Hepatocyte (in vitro differentiated cells): ENCODE measurements around the gene PIK3CA. TPM values are rescaled to one million over a fixed set of nuclear protein-coding genes. Genes with fewer than 3 reads are reported as not detected.
"Not testable (repeated sequence)": the region's sequence is repeated elsewhere in the genome, so short reads cannot be mapped to it uniquely, and the experiment has no call there.

Experiments used
- DNase-seq: peaks from one replicate; pipeline ENCODE4 v3.0.0-alpha.2; 2016; ENCODE audit warnings: low spot score
- H2AFZ ChIP-seq: fragments of 200-600 bp; sonication (generic); 2 replicates; pipeline ENCODE4 v1.6.0; 2016; ENCODE audit warnings: antibody characterized with exemption, mild to moderate bottlenecking
- H3K27ac ChIP-seq: fragments of 200-600 bp; sonication (generic); 2 replicates; pipeline ENCODE4 v1.5.1; 2016; ENCODE audit warnings: mild to moderate bottlenecking
- H3K27me3 ChIP-seq: fragments of 200-600 bp; sonication (generic); 2 replicates; pipeline ENCODE4 v1.6.1; 2016
- H3K36me3 ChIP-seq: fragments of 200-600 bp; sonication (generic); replicated peaks from 2 replicates; pipeline ENCODE4 v1.5.1; 2016; ENCODE audit warnings: low read depth; ENCODE audit not compliant: insufficient read depth
- H3K4me1 ChIP-seq: fragments of 200-600 bp; sonication (generic); 2 replicates; pipeline ENCODE4 v1.5.1; 2016; ENCODE audit warnings: mild to moderate bottlenecking, moderate library complexity; ENCODE audit not compliant: insufficient read depth
- H3K4me2 ChIP-seq: fragments of 200-600 bp; sonication (generic); 2 replicates; pipeline ENCODE4 v1.6.0; 2016
- H3K4me3 ChIP-seq: fragments of 200-600 bp; sonication (generic); 2 replicates; pipeline ENCODE4 v1.5.1; 2016; ENCODE audit warnings: mild to moderate bottlenecking
- H3K79me2 ChIP-seq: fragments of 200-600 bp; sonication (generic); 2 replicates; pipeline ENCODE4 v1.6.0; 2017; ENCODE audit warnings: mild to moderate bottlenecking
- H3K9me2 ChIP-seq: fragments of 200-600 bp; sonication (generic); replicated peaks from 2 replicates; pipeline ENCODE4 v1.6.0; 2017; ENCODE audit warnings: mild to moderate bottlenecking; ENCODE audit not compliant: insufficient read depth
- H3K9me3 ChIP-seq: fragments of 200-600 bp; sonication (generic); 2 replicates; pipeline ENCODE4 v1.5.1; 2016; ENCODE audit warnings: low read depth, mild to moderate bottlenecking
- H4K20me1 ChIP-seq: fragments of 200-600 bp; sonication (generic); 2 replicates; pipeline ENCODE4 v1.6.0; 2016; ENCODE audit warnings: mild to moderate bottlenecking; ENCODE audit not compliant: insufficient read depth, poor library complexity, severe bottlenecking
- EZH2 ChIP-seq: fragments of 200-600 bp; sonication (generic); IDR thresholded peaks from 2 replicates; pipeline ENCODE4 v1.6.1; 2016; ENCODE audit warnings: antibody characterized with exemption, mild to moderate bottlenecking, borderline replicate concordance
- EZH2phosphoT487 ChIP-seq: fragments of 200-600 bp; sonication (generic); IDR thresholded peaks from one replicate; pipeline ENCODE4 v1.6.1; 2018; ENCODE audit warnings: antibody characterized with exemption, mild to moderate bottlenecking, low read depth, moderate library complexity; ENCODE audit not compliant: unreplicated experiment, severe bottlenecking
- WGBS: methylation state at CpG from one replicate; pipeline ENCODE4 v1.1.6; 2016; ENCODE audit warnings: low lambda C conversion rate; ENCODE audit errors: missing lambda C conversion rate; 5-methylcytosine and 5-hydroxymethylcytosine counted together
- polyA plus RNA-seq: library from polyadenylated mRNA; unstranded; fragments of >200 nt; fragmentation: Nextera tagmentation; extraction: Ambion mirVana; gene quantifications from 2 replicates; pipeline ENCODE4 v1.2.1, GENCODE V29; 2016
- total RNA-seq: library from RNA; depleted of rRNA; stranded (reverse); fragments of >200 nt; gene quantifications from 2 replicates; pipeline ENCODE4 v1.2.3, GENCODE V29; 2014
- TF ChIP-seq, protein P1 (sequence below): fragments of 200-600 bp; sonication (generic); IDR thresholded peaks from 2 replicates; pipeline ENCODE4 v1.5.1; 2016; ENCODE audit warnings: antibody characterized with exemption, mild to moderate bottlenecking; ENCODE audit not compliant: poor library complexity

PIK3CA gene
- total and polyA plus RNA-seq, 2 experiments from 2014 or later = 5.9 to 21.0 TPM

DNA sequence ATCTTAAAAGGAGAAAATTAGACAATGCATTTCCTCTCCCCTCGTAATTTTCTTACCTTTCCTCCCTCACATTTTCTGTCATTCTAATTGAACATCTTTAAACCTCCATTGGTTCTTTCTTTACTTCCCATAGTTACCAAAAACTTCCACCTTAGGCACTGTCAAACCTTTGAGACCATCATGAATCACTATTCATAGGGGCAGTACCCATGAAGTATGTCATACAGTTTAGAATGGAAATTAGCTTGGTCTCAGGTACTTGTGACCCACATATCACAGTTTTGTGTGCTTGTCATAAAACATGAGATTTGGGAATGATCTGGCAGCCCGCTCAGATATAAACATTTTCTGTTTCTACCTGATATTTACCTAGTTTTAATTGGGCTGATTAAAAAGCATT is 52.6 kb downstream of the PIK3CA start:
- Histone ChIP-seq H3K27ac (no peak overlapping the region), H3K4me2 (no peak overlapping the region), H3K9me3 (no peaks in the 10 kb centered on the region), H2AFZ (no peak overlapping the region), H3K9me2 (no peaks in the 10 kb centered on the region), H3K4me1 (peaks cover 6% of the 10 kb centered on the region), H3K79me2 (peaks cover 37% of the 10 kb centered on the region), H4K20me1 (no peaks in the 10 kb centered on the region), H3K4me3 (no peak overlapping the region), H3K27me3 (no peaks in the 10 kb centered on the region), H3K36me3 (no peaks in the 10 kb centered on the region)
- no peak for TF ChIP-seq EZH2
- TF ChIP-seq, protein P1, sequence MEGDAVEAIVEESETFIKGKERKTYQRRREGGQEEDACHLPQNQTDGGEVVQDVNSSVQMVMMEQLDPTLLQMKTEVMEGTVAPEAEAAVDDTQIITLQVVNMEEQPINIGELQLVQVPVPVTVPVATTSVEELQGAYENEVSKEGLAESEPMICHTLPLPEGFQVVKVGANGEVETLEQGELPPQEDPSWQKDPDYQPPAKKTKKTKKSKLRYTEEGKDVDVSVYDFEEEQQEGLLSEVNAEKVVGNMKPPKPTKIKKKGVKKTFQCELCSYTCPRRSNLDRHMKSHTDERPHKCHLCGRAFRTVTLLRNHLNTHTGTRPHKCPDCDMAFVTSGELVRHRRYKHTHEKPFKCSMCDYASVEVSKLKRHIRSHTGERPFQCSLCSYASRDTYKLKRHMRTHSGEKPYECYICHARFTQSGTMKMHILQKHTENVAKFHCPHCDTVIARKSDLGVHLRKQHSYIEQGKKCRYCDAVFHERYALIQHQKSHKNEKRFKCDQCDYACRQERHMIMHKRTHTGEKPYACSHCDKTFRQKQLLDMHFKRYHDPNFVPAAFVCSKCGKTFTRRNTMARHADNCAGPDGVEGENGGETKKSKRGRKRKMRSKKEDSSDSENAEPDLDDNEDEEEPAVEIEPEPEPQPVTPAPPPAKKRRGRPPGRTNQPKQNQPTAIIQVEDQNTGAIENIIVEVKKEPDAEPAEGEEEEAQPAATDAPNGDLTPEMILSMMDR = no peak
- no peak for TF ChIP-seq EZH2phosphoT487
- WGBS = 96% methylated on average over 2 of the region's 2 CpGs
- no peak for DNase-seq

DNA sequence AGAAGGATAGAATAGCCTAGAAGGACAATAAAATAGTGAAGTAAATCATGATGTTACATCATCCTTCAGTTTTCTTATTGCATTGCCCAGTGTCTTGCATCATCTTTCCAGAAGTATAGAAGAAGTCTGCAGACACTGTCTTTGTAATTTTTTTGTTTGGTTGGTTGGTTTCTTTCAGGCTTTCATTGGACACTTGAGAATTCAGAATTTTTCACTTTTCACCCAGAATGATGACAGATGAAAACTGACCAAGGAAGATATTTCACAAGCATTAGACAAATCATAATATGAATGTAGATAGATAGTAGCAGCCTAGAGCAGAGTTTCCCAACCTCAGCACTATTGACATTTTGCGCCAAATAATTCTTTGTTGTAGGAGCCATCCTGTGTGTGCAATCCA is 67.4 kb downstream of the PIK3CA start:
- WGBS = 86% methylated on average over 1 of the region's 1 CpG
- H3K4me2 ChIP-seq, DNase-seq, H3K27me3 ChIP-seq, H3K4me3 ChIP-seq, H3K36me3 ChIP-seq, H3K9me2 ChIP-seq, H4K20me1 ChIP-seq, H3K79me2 ChIP-seq, H3K27ac ChIP-seq, H3K4me1 ChIP-seq, H3K9me3 ChIP-seq, H2AFZ ChIP-seq: not testable (repeated sequence)

DNA sequence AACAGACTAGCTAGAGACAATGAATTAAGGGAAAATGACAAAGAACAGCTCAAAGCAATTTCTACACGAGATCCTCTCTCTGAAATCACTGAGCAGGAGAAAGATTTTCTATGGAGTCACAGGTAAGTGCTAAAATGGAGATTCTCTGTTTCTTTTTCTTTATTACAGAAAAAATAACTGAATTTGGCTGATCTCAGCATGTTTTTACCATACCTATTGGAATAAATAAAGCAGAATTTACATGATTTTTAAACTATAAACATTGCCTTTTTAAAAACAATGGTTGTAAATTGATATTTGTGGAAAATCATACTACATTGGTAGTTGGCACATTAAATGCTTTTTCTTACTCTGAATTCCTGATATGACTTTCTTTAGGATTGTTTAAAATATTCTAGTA is 70.1 kb downstream of the PIK3CA start:
- not testable (repeated sequence) for H3K27me3 ChIP-seq, H3K36me3 ChIP-seq, DNase-seq, H2AFZ ChIP-seq, H3K4me1 ChIP-seq, H3K9me2 ChIP-seq, H3K4me2 ChIP-seq, H3K79me2 ChIP-seq, H3K4me3 ChIP-seq, H4K20me1 ChIP-seq, H3K9me3 ChIP-seq, H3K27ac ChIP-seq
- WGBS = 93% methylated on average over 1 of the region's 1 CpG

DNA sequence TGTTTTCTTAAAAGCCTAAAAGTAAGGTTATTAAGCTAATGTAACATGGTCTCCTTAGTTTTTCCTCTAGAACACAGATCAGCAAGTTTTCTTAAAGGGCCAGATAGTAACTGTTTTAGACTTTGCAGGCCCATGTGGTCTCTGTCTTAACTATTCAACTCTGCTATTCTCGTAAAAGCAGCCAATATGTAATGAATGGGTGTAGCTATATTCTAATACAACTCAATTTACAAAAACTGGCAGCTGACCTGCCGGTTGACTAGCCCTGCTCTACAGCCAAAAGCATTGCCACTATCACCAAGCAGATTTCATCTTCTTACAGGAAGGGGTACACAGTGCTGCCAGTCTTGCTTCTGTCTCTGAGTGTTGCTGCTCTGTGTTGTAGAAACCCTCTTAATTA is 75.4 kb downstream of the PIK3CA start:
- no peak for DNase-seq
- no peaks in the 10 kb centered on the region for H3K27me3 ChIP-seq
- no peaks in the 10 kb centered on the region for H4K20me1 ChIP-seq
- WGBS = 82% methylated on average over 2 of the region's 2 CpGs
- no peaks in the 10 kb centered on the region for H3K36me3 ChIP-seq
- no peak overlapping the region for H3K4me3 ChIP-seq
- no peaks in the 10 kb centered on the region for H3K79me2 ChIP-seq
- H3K4me1 ChIP-seq = no peaks in the 10 kb centered on the region
- no peak overlapping the region for H3K27ac ChIP-seq
- no peak overlapping the region for H3K4me2 ChIP-seq
- no peak overlapping the region for H2AFZ ChIP-seq
- no peaks in the 10 kb centered on the region for H3K9me3 ChIP-seq
- TF ChIP-seq EZH2 (no peak), EZH2phosphoT487 (no peak)
- TF ChIP-seq, protein P1 = no peak
- no peaks in the 10 kb centered on the region for H3K9me2 ChIP-seq

DNA sequence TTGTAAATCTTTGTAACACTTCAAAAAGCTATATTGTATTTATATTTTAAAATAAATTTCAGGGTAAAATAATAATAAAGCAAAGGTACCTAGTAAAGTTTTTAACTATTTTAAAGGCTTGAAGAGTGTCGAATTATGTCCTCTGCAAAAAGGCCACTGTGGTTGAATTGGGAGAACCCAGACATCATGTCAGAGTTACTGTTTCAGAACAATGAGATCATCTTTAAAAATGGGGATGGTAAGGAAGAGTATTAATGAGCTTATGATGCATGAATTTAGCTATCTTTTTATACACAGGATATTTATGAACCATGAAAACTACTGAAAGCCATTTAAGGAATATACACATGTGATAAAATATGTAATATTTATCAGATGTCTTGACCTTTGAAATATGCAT is 76.4 kb downstream of the PIK3CA start:
- TF ChIP-seq EZH2phosphoT487 (no peak), EZH2 (no peak)
- TF ChIP-seq, protein P1 = no peak
- no peaks in the 10 kb centered on the region for H3K36me3 ChIP-seq
- no peaks in the 10 kb centered on the region for H3K79me2 ChIP-seq
- H4K20me1 ChIP-seq = no peaks in the 10 kb centered on the region
- WGBS = 97% methylated on average over 1 of the region's 1 CpG
- no peaks in the 10 kb centered on the region for H3K4me1 ChIP-seq
- no peaks in the 10 kb centered on the region for H3K9me3 ChIP-seq
- no peaks in the 10 kb centered on the region for H3K9me2 ChIP-seq
- no peak overlapping the region for H2AFZ ChIP-seq
- no peak for DNase-seq
- H3K27me3 ChIP-seq = no peaks in the 10 kb centered on the region
- no peak overlapping the region for H3K4me2 ChIP-seq
- no peak overlapping the region for H3K4me3 ChIP-seq
- no peak overlapping the region for H3K27ac ChIP-seq
